Hippocampal formation (tissue), 2 donors: ENCODE results near the gene KCNQ1.

Experiments used
- DNase-seq, 2 donors: peaks; one replicate each; lab custom pipeline; 2025; lab: John Stamatoyannopoulos, UW

The KCNQ1 gene

DNA sequence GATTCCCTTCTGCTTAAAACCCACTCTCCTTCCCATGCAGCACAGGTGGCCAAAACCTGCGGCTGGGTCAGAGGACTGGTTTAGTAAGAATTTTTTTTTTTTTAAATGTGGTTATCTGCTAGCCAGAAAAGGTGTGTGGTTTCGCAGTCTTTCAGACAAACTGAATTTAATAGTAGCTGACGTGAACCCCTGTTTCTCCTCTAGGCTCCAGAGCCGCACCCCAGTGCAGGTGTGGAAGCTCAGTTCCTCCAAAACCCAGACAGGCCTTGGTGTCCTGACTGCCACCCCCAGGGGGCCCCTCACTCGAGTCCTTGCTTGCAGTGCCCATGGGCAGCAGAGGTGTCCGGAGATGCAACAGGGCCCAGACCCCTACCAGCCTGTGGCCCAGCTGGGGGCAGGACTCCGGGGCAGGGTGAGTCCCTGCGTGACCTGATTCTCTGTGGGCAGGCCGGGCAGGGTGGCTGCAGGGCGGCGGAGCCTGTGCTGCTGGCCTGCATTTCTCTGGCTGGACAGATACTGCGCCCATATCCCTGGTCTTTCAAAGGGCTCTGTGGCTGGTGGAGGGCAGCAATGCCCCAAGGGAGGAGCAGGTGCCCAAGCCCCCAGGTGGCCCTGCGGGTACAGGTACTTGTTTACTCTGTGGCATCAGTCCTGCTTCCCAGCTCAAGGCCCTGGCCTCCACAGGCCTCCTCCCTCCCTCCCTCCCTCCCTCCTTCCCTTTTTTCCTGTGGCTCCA lies 15.2 kb downstream of the KCNQ1 start:
- no peak for DNase-seq

DNA sequence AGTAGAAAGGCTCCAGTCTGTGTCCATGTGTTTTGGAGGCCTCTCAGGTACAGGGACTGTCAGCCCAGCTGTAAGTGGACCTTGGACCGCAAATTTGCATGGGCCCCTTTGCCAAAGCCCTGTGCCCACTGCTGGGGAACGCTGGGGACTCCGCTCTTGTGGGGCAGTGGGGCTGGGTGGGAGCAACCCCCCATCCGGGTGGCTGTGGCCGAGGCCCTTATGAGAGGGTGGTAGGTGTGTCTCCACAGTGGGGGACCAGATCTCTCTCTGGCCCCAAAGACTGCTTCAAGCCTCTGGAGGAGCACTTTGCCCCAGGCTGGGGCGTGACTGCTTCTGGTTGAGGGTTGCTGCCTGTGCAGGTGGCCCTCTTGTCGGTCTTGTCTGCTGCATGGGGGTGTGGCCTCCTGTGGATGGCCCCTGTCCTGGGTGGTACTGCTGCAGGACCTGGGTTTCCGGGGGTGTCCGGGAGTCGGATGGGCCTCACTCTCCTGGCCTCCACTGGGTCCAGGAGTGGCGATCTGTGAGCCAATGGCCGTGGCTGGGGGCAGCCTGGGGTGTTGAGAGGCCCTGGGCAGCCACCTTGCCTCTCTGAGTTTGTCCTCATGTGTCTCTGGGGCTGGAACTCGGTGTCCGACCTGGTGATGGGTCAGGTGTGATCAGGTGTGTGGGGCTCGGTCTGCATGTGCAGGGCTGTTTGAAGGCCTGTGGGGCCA lies 15.9 kb downstream of the KCNQ1 start:
- no peak for DNase-seq

DNA sequence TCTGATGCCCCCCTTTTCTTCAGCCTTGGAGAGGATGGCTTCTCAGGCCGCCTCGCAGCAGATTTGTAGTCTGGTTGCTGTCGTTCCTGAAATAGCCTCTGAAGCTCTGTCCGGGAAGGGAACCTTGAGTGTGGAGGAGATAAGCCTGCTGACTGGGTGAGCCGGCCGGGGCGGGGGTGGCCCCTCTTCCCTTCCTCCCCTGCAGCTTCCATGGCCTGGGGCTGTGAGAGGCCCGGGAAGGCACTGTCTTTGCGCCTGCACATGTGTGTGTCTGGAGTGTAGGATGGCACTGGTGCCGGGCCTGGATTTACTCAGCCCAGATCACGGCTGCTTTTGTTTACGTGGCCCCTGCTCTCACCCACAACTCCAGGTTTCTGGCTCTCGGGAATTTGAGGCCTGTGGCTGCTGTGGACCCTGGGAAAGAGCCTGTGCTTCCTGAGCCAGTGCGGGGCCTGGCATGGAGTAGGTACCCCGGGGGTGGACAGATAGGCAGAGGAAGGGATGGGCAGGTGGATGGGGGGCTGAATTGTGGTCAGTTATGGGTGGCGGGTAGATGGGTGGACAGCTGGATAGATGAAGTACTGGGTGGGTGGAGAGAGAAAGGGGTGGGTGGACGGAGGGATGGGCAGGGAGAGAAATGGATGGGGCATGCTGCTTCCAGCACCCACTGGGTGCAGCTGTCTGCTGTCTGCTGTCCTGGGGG lies 16.6 kb downstream of the KCNQ1 start:
- no peak for DNase-seq

DNA sequence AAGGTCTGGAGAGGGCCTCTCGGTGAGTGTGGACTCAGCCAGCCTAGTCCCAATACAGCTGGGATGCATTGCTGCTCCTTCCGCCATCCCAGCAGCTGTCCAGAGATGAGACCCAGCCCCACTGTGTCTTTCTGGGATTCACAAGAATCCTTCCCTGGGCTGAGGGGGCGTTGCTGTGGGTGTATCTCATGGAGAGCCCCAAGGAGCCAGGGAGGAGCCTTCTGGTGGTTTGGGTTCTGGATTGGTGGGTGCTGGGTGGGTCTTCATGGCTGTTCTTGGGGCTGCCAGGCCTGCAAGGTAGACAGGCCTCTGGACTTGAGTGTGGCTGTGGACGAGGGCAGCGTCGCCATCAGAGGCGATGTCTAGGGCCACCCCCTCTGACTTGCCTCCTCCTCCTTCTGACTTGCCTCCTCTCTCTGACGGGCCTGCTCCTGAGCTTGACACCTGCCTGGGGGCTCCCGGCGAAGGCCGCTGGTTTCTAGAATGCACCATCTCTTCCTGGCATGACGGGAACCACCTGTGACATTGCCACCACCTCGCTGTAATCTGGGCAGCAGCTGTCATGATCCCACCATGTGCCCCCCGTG lies 17.2 kb downstream of the KCNQ1 start:
- no peak for DNase-seq

DNA sequence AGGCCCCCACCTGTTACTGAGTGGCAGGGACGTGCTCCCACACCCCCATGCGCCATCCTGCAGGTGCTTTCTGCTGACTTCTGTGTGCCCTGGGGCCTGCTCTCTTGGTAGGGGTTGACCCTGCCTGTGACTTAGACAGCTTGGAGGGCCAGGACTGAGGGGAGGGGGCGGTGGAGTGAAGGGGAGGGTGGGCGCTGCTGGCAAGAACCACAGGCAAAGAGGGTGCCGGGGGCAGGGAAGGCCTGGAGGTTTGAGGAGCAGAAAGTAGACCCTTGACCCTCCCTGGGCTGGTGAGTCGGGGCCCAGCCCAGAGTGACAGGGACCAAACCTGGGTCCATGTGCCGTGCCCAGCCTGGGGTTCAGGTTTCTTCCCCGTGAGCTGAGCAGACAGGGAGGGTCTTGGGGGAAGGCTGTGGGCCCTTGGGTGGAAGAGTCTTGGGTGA lies 17.8 kb downstream of the KCNQ1 start:
- DNase-seq: no peak

DNA sequence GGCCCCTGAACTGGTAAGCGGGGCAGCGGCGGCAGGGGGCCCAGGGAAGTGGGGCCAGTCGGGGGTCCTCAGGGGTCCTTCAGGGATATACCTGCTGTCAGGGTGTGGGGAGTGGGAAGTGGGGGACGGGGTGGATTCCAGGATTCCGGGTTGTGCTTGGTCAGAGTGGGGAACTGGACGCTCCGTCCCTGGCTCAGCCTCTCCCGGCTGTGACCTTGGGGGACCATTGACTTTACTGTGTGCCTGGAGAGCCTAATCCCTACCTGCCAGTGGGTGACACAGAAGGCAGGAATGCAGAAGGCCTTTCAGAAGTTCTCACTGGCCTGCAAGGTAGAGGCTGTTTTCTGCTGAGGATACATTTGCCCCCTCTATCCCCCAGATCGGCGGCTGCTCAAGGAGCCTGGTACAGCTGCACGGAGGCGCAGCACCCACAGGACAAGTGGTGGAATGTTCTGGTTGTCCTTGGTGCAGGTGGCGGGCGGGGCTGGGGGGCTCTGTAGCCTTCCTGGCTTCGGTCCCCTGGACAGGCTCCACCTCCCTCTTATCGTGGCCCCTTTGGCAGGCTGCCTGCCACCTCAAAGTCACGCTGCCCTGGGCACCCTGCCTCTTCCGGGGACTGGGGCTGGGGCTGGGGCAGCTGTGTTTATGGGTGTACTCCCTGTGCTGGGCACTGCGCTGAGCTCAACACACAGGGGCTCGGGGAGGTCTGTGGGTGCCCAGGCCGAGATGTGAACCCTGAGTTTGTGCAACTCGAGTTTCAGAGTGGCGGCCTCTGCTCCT lies 18.4 kb downstream of the KCNQ1 start:
- DNase-seq: no peak

DNA sequence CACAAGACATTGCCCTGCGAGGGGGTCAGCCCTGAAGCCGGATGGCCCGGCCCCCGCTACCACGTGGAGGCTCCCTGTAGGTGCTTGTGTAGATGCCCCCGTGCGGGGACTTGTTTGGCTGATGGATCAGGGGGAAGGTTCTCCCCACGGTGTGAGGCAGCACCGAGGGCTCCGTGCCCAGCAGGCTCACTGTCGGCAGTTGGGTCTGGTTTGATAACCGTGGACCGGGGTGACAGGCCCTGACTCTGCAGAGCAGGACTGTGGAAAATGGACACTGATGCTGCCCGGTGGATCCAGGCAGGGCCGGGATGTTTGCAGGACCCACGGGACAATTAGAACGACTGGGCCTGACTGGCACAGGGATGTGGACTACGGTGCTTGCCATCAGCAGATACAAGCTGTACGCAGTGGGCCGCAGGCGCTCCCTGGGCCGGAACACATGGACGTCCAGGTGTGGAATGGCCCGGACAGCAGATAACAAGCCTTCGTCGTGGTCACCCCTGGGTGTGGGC lies 19.0 kb downstream of the KCNQ1 start:
- no peak for DNase-seq

DNA sequence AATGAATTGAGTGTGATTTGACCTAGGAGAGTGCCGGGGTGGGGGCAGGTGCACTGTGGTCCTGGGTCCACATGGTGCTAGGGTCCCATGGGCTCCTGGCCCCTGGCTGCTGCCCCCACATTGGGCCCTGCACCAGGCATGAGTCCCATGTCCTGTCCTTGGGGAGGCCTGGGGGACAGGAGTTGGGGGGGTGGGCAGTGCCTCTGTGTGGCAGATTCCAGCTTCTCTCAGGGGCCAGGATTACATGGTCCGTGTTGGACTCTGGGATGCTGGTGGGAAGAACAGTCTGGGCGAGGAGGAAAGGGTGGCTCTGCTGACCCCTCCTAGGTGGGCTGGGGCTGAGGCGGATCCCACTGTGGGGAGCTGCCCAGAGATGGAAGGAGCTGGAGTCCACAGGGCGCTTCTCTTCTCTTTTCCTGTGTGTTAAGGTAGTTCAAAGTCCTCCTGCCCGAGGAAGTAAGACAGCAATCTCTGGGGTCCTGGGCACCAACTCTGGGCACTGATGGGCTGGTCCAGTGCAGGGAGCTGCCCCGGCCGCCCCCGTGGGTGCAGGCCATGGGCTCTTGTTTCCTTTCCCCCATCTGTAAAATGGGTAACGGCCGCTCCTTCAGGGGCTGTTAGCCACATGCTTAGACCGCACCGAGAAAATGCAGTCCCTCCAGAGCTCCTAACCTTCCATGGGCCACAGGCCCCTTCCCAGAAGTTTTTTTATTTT lies 19.8 kb downstream of the KCNQ1 start:
- no peak for DNase-seq

DNA sequence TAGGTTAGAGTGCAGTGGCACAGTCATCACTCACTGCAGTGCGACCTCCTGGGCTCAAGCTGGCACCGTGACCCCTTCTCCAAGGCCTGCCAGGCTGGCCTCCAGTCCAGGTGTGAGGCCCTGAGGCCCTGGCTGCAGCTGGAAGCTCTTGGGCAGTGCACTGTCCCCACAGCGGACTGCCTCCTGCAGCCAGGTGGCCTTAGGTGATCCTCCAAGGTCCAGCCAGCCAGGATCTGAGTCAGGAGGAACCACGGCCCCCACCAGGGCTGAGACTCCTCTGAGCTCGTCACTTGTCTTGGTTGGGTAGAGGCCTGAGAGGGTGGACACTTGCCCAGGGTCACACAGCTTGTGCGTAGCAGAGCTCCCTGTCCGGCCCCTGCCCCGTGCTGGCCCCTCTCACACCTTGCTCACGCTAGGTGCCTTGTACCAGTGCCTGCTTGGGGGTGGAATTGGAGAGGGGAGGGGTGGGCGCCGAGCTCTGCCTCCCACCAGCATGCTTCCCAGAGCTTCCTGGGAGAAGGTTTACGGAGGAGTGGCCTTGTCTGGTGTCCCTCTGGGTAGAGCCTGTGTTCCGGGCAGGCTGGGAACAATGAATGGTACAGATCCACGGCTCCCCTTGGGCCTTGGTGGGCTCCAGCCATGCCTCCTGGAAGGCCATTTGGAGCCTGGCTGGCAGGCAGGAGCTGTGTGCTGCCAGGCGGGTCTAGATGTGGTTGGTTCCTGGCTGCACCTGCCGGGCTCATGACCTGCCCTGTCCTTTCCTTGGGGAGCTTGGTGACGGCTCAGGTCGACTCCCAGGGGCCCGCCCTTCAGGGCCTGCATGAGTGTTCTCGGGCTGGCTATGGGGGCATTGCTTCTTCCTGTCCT lies 20.6 kb downstream of the KCNQ1 start:
- DNase-seq: no peak

DNA sequence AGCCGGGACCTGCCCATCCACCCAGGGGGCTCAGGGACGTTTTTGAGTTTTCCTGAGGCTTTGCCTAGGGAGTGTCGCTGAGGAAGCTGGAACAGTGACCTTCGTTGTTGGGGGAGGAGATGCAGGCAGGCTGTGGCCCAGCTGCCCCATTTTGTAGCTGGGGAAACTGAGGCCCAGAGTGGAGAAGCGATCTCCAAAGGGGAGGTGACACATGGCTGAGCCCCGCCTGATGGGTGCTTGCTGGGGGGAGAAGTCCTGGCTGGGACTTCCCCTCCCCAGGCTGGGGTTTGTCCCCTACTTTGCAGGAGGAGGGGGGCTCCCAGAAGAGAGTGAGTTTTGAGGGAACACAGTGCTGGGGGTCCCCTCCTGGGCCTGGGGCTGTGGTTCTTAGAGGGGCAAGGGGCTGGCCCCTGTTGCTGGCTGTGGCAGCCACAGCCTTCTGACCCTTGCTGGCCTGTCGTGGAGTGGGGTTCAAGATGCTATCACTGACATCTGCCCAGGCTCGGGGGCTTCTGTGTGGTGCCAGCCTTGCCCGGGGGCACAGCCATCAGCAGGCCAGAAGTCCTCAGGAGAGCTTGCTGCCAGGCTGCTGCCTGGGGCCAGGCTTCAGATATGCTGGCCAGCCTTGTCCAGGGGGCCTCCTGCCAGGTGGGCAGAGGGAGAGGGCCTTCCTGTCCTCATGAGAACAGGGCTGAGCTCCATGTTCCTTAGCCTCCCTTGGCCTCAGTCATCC lies 21.4 kb downstream of the KCNQ1 start:
- no peak for DNase-seq

DNA sequence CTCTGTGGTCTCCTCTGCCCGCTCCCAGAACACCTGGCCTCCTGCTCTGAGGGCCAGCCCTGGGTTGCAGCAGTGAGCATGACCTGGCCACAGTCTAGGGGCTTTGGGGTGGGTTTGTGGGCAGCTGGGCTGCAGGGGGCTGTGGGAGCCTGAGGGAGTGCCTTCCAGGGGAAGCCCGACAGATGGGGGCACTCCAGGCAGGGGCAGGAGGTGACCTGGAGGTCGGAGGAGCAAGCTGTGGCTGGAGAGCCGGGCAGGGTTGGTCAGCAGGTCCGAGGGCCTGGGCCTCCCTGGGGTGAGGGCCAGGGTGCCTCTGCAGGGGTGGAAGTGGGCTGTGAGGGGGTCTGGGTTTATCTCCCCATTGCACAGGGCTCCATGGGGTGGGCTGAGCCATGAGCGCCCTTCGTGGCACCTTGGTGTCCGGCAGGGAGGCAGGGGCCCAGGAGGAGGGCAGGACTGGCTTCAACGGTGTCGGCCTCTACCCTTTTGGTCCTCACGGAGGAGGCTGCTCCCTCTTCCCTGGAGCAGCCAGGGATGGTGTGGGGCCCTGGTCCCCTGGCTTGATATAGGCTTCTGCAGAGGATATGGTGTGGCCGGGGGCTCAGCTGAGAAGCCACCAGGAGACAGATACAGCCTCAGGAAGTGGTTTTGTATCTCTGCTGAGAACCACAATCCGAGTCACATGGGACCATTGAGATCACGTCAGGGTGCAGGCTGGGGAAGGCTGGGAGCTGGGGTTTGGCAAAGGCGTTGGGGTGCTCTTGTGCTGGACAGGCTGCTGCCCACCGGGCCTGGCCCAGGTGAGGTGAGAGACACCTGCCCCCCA lies 22.3 kb downstream of the KCNQ1 start:
- DNase-seq: no peak

DNA sequence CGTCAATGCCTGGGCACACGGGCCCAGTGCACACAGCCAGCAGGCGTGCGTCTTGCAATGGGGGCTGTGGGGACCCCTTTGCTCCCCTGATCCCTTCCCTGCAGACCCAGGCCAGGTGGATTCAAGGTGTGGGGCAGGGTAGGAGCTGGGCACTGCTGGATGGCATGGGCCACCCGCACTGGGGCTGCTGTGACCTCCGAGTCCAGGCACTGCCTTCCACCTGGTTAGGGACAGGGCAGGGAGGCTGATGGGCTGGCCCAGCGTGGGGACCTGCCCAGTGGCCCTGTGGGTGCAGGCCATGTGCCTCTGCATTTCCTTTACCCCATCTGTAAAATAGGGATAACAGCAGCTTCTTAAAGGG lies 22.9 kb downstream of the KCNQ1 start:
- DNase-seq: no peak

DNA sequence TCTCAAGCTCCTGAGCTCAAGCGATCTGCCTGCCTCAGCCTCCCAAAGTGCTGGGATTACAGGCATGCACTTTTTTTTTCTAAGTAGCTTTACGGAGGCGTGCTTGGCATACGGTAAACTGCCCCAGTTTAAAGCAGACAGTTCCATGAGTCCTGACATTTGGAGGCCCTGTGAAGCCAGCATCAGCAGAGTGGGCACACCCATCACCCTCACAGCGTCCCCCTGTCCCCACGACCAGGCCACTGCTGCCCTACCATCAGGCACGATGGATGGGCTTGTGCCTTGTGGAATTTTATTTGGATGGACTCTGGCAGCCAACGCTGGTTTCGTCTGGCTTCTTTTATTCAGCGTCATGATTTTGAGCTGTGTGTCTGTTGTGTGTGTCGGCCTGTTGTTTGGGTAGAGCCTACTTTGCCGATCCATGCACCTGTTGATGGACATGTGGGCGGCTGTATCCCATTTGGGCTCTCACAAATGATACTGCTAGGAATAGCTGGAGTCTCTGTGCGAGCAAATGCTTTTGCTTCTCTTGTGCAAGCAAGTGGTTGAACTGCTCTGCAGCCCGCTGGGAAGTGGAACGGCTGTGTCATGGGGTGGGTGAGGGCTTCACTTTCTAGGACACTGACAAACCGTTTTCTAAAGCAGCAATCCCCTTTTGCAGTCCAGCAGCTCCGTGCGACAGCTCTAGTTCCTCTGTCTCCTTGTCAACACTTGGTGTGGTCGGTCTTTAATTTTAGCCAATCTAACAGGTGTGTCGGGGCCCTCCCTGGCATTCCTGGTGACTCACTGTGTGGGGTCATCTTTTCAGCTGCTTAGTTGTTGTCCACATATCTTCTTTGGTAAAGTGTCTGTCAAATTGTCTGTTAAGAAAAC lies 23.8 kb downstream of the KCNQ1 start:
- DNase-seq: no peak

DNA sequence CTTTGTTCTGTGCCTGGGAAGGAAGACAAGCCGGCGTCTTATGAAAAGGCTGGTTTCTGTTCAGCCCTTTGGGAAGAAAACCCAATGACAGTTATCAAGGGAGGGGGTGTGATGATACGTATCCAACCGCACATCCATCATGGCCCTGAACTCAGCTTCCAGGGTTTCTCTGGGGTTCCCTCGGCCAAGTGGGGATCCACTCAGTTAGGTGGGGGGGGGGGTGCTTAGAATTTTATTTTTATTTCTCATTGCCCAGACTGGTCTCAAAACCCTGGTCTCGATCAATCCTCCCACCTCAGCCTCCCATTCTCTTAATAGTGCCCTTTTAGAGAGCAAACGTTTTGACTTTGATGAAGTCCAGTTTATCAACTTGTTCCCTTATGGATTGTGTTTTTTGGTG lies 25.7 kb downstream of the KCNQ1 start:
- DNase-seq: no peak

DNA sequence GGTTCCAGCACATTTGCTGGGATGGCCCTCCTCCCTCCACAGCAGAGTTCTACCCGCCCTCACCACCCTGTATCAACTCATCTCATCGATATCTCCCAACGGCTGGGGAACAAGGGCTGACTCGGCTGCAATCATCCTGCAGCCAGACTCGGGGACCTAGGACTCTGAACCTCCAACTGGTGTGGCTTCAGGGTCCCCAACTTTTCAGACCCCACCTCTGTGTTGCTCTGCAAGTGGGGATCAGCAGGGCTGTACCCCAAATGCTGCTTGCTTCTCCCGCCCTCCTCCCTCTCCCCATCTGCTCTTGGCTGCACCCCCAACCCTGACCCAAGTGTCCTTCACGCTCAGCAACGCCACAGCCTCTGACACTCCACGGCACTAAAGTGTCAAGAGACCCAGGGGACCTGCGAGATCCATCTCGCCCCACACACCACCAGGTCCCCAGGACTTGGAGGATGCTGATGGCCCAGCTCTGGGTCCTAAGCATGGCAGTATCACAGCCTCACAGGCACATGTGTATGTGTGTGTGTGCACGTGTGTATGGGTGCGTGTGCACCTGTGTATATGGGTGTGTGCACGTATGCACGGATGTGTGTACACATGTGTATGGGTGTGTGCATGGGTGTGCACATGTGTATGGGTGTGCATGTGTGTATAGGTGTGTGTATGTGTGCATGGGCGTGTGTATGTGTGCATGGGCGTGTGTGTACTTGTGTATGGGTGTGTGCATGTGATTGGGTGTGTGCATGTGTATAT lies 26.4 kb downstream of the KCNQ1 start:
- no peak for DNase-seq

DNA sequence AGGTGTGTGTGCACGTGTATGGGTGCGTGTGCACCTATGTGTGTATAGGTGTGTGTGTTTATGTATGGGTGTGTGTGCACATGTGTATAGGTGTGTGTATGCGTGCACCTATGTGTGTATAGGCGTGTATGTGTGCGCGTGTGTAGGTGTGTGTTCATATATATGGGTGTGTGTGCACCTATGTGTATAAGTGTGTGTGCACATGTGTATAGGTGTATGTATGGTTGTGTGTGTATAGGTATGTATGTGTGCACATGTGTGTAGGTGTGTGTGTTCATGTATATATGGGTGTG lies 26.9 kb downstream of the KCNQ1 start:
- DNase-seq: no peak
